Measurements from ENCODE around the gene FGF16.

- no peak for TF ChIP-seq GLIS3 (CRISPR knock-in tag; IDR thresholded peaks at IDR 0.05)
- TF ChIP-seq BACH2 (CRISPR knock-in tag; IDR thresholded peaks at IDR 0.05; ENCODE audit: borderline replicate concordance), result no peak
- no peak for TF ChIP-seq ZNF70 (CRISPR knock-in tag; IDR thresholded peaks at IDR 0.05)
- TF ChIP-seq ZC3H10 (CRISPR knock-in tag; IDR thresholded peaks at IDR 0.05), result no peak
- TF ChIP-seq CSDC2 (CRISPR knock-in tag; IDR thresholded peaks at IDR 0.05), result no peak
- no peak for TF ChIP-seq PATZ1 (CRISPR knock-in tag; IDR thresholded peaks at IDR 0.05; ENCODE audit: borderline replicate concordance)
- no peak for TF ChIP-seq ZFP3 (CRISPR knock-in tag; IDR thresholded peaks at IDR 0.05)
- TF ChIP-seq ZNF565 (CRISPR knock-in tag; conservative IDR thresholded peaks at IDR 0.05; ENCODE audit: low read depth), result no peak
- TF ChIP-seq TCF4 (CRISPR knock-in tag; IDR thresholded peaks at IDR 0.05; ENCODE audit: borderline replicate concordance), result no peak
- no peak for TF ChIP-seq ESRRG (CRISPR knock-in tag; IDR thresholded peaks at IDR 0.05)
- TF ChIP-seq ARNTL (CRISPR knock-in tag; IDR thresholded peaks at IDR 0.05; ENCODE audit: borderline replicate concordance, low read depth), result no peak
Observed at GRCh38 chrX:77415882-77416281, 31.3 kb upstream of the FGF16 start.

Data from SK-N-SH treated with all-trans-retinoic acid at 6 μM for 48 hours (cell line).